Kidney (tissue), 14 donors: ENCODE data around the gene AMIGO1. TPM values are rescaled to one million over a fixed set of nuclear protein-coding genes. Genes with fewer than 3 reads are reported as not detected.

Source experiments
- DNase-seq, 5 donors: peaks; one replicate each; pipeline ENCODE4 v3.0.0-alpha.2; 2013 to 2020
- FAIRE-seq: peaks from 2 replicates; lab custom pipeline; 2012; peaks lifted over from hg19 to GRCh38; lab: Jason Lieb, UNC
- H3K27ac ChIP-seq, 2 donors: one replicate each; pipeline ENCODE4 v1.7.0; 2013; ENCODE audit warnings: low read depth in 2 of 2, low read length in 2 of 2, inconsistent platforms in 1 of 2
- H3K27me3 ChIP-seq: one replicate; pipeline ENCODE4 v1.7.1; 2013; ENCODE audit warnings: low read length, inconsistent platforms; ENCODE audit not compliant: control insufficient read depth, insufficient read depth
- H3K36me3 ChIP-seq, 3 donors: one replicate each; pipeline versions ENCODE4 v1.7.0 to v1.7.1; 2013; ENCODE audit warnings: low read length in 3 of 3, control low read depth in 1 of 3, inconsistent platforms in 1 of 3; ENCODE audit not compliant: insufficient read depth in 3 of 3, control insufficient read depth in 2 of 3
- H3K4me1 ChIP-seq, 3 donors: one replicate each; pipeline versions ENCODE4 v1.7.0 to v1.7.1; 2013; ENCODE audit warnings: low read length in 3 of 3, inconsistent platforms in 1 of 3, low read depth in 1 of 3; ENCODE audit not compliant: control insufficient read depth in 2 of 3, insufficient read depth in 2 of 3
- H3K4me3 ChIP-seq, 3 donors: one replicate each; pipeline versions ENCODE4 v1.7.0 to v1.8.1; 2013; ENCODE audit warnings: low read length in 3 of 3, control low read depth in 1 of 3, inconsistent platforms in 1 of 3
- H3K9ac ChIP-seq, 3 donors: one replicate each; pipeline versions ENCODE4 v1.7.0 to v1.7.1; 2013; ENCODE audit warnings: low read length in 3 of 3, control low read depth in 1 of 3, inconsistent platforms in 1 of 3
- H3K9me3 ChIP-seq, 3 donors: one replicate each; pipeline versions ENCODE4 v1.7.0 to v1.7.1; 2013; ENCODE audit warnings: low read length in 3 of 3, control low read depth in 1 of 3, inconsistent platforms in 1 of 3; ENCODE audit not compliant: control insufficient read depth in 2 of 3, insufficient read depth in 1 of 3
- intact Hi-C: fragments of 100-400 bp; cut with DNase I; formaldehyde crosslinking; loops from one replicate; pipeline ENCODE4 v1.11.1; 2022
- polyA plus RNA-seq: library from polyadenylated mRNA; stranded (reverse); fragments of 350-450 nt; fragmentation: Illumina TruSeq; extraction: RNeasy Lipid Tissue Mini Kit (QIAGEN cat#74804); gene quantifications from one replicate; pipeline ENCODE4 v1.2.3, GENCODE V29; 2014; ENCODE audit warnings: low read depth, low replicate concordance; ENCODE audit not compliant: insufficient read depth
- total RNA-seq: library from RNA; stranded (reverse); fragmentation: NEBNext Ultra II Directional; extraction: Animal tissue kit (Norgen Biotek cat#: 25700); gene quantifications from one replicate; pipeline ENCODE4 v1.2.1, GENCODE V29; 2021
- TF ChIP-seq, protein P1 (sequence below): IDR thresholded peaks from 3 replicates; pipeline ENCODE4 v1.5.1; 2012; ENCODE audit warnings: mild to moderate bottlenecking, moderate library complexity, borderline replicate concordance; ENCODE audit not compliant: insufficient read depth; ENCODE audit errors: extremely low read depth
- donor health status: control.
- donor health status: control.
- donor health status: control.
- donor health status: control.
- donor health status: control.
- donor health status: DM: yes; HTN: yes; CAD: no.
- donor health status: Normal renal cell carcinoma (clear cell type).

Gene AMIGO1
- total and polyA plus RNA-seq, 2 donors from 2014 or later: 5.1 to 8.5 TPM

DNA sequence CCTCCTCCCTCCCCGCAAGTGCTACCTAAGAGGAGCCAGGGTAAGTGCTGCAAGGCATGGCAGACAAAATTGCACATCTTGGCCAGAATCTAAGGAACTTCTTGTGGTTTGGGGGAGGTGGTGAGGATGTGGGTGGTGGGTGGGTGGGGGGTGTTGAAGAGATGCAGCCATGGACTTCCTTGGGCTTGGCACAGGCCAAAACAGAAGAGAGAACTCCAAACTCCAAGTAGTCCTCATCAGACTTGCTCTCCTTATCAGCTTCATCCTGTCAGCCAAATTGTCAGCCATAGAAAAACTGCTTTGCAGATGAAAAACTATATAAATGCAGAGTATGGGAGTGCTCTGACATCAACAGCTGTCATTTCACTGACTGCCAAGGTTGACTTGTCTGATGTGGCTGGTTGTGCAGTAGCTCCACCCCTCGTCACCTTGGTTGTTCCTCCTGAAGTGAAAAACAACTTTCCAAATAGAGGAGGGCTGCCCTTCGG is 7.1 kb downstream of the AMIGO1 start:
- TF ChIP-seq, protein P1, sequence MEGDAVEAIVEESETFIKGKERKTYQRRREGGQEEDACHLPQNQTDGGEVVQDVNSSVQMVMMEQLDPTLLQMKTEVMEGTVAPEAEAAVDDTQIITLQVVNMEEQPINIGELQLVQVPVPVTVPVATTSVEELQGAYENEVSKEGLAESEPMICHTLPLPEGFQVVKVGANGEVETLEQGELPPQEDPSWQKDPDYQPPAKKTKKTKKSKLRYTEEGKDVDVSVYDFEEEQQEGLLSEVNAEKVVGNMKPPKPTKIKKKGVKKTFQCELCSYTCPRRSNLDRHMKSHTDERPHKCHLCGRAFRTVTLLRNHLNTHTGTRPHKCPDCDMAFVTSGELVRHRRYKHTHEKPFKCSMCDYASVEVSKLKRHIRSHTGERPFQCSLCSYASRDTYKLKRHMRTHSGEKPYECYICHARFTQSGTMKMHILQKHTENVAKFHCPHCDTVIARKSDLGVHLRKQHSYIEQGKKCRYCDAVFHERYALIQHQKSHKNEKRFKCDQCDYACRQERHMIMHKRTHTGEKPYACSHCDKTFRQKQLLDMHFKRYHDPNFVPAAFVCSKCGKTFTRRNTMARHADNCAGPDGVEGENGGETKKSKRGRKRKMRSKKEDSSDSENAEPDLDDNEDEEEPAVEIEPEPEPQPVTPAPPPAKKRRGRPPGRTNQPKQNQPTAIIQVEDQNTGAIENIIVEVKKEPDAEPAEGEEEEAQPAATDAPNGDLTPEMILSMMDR: no peak
- H3K9ac ChIP-seq: no peak overlapping the region
- DNase-seq: no peak
- no peaks in the 10 kb centered on the region for H3K9me3 ChIP-seq
- no peaks in the 10 kb centered on the region for H3K27me3 ChIP-seq
- H3K27ac ChIP-seq: peak overlapping the region in 1 of 2 donors; percentile 3
- FAIRE-seq: no peak
- H3K4me3 ChIP-seq: no peak overlapping the region
- peaks cover 0 to 7% (median 5%) of the 10 kb centered on the region in 3 donors for H3K36me3 ChIP-seq
- H3K4me1 ChIP-seq: peaks cover 0 to 14% (median 4%) of the 10 kb centered on the region in 3 donors
- intact Hi-C loops: no loop called here

DNA sequence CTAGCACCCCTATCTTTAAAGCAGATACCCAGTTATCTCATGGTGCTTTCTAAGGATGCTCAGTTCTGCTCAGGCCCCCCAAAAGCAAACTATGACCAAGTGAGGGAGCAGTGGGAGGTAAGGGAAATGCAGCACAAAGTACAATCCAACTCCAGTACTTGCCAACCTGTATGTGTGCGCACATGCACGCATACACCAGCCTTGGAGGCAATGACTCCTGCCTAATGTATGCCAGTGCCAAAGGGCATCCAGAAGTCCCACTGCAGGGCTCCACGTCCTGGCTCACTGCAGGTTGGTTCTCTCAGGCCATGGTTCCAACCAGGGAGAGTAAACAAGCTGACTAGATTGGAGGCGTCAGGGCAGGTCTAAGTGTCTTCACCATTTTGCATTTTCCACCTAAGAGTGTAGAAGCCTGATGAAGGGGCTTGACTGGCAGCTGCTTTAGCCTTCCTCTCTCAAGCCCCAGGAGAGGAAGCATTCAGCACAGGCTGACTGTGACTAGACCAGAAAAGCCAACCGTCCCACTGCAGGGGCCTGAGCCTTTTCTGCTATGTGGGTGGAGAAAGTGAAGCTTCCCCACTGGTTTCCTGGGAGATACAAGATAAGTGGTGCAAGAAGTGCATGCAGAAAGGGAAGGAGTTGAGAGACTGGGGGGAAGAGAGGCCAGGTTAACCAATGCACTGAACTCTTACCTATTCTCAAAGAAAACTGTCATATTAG is 7.7 kb downstream of the AMIGO1 start:
- no peaks in the 10 kb centered on the region for H3K27me3 ChIP-seq
- no peak overlapping the region for H3K27ac ChIP-seq
- H3K9me3 ChIP-seq: no peaks in the 10 kb centered on the region
- TF ChIP-seq, protein P1: no peak
- no peak overlapping the region for H3K9ac ChIP-seq
- no peak for DNase-seq
- H3K36me3 ChIP-seq: peaks cover 0 to 10% (median 8%) of the 10 kb centered on the region in 3 donors
- no peak overlapping the region for H3K4me3 ChIP-seq
- FAIRE-seq: no peak
- intact Hi-C loops: no loop called here
- H3K4me1 ChIP-seq: peaks cover 0 to 14% (median 4%) of the 10 kb centered on the region in 3 donors

DNA sequence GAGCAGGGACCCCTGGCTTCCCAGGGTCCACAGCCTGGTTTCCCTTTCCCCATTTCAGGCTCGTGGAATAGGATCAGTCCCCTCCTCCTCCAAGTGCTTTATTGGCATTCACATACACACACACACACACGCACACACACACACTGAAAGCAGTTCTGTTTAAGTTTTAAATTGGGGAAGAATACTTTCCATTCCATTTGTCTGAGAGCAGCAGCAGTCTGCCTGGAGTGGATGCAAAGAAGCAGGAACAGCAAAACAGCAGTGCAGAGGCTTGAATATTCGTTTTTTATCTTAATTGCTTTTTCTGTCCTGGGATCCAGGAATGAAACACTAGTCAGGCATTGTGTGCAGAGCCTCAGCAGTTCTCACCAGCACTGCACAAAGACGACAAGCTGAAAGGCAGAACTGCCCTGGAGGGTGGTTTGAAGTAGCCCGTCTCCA is 8.6 kb downstream of the AMIGO1 start:
- intact Hi-C loops: no loop called here
- DNase-seq: no peak

More for the DNA sequence above, 8.6 kb downstream of the AMIGO1 start:
- Histone ChIP-seq H3K9me3 (no peaks in the 10 kb centered on the region), H3K36me3 (peaks cover 0 to 16% (median 13%) of the 10 kb centered on the region in 3 donors), H3K9ac (no peak overlapping the region), H3K27me3 (no peaks in the 10 kb centered on the region), H3K4me3 (no peak overlapping the region), H3K4me1 (peaks cover 0 to 14% (median 4%) of the 10 kb centered on the region in 3 donors), H3K27ac (no peak overlapping the region)
- FAIRE-seq: no peak
- TF ChIP-seq, protein P1: no peak
